ENCODE measurements around the gene MVK.
A peak's percentile ranks its signal among the peaks of the same experiment; 100 is the strongest.

Gene MVK

DNA sequence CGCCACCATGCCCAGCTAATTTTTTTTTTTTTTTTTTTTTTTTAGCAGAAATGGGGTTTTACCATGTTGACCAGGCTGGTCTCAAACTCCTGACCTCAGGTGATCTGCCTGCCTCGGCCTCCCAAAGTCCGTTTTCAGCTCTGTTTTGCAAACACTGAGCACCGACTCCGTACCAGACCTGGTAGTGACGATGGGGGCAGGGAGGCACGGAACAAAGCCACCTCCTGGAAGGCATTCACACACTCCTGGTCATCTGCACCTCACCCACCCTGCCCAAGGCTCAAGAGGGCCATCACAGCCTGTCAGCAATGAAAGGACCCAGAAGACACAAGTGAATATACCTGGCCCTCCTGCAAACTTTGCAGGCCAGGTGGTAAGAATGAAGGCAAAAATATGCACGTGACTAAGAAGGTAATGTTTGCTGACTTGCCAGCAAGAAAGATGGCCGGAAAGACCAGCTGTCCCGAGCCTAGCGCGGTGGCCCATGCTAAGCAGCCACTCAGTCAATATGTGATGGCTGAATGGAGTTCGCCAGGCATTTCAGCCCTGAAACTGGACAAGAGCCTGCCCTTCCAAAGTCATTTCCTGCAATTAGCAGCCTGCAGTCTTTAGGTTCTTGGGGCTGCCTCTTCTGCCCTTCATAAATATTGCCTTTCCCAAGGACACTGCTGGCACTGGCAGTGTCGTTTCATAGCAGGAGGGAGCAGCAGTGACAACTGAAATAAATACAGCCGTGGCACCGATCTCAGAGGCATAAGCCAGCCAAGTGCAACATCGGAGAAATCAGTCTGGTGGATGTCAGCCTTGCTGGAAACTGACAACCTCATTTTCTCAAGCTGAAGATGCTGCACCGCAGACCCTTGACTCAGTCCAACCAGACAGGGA is 17.9 kb upstream of the MVK start:
- DNase-seq (no peak), ATAC-seq (no peak)
- H3K4me1 Mint-ChIP-seq, result peaks cover 5% of the 10 kb centered on the region
- no peaks in the 10 kb centered on the region for H3K27me3 Mint-ChIP-seq
- no peak overlapping the region for H3K4me3 Mint-ChIP-seq
- H3K9me3 Mint-ChIP-seq, result no peaks in the 10 kb centered on the region
- no peak overlapping the region for H3K27ac Mint-ChIP-seq

DNA sequence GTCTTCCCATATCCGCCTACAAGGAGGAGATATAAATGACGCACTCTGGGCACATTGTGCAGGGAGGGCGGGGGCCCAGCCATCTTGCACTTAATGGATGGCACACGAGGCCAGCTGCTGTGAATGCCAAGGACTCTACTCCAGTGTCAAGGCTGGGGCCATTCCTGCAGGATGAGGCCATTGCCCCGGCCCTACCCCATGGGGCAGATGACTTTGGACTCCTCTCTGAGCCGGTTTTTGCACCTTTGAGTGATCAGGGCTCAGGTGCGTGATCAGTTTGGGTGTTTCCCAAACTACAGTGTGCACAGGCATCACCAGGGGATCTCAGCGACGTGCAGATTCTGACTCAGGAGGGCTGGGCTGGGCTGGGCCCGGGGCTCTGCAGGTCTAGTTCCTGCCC is 16.4 kb upstream of the MVK start:
- H3K4me1 Mint-ChIP-seq, result peaks cover 5% of the 10 kb centered on the region
- DNase-seq, result no peak
- H3K27me3 Mint-ChIP-seq, result no peaks in the 10 kb centered on the region
- H3K27ac Mint-ChIP-seq, result no peak overlapping the region
- no peak overlapping the region for H3K4me3 Mint-ChIP-seq
- peaks cover under 1 to 8% of the 10 kb centered on the region in 2 donors for H3K9me3 Mint-ChIP-seq
- ATAC-seq, result no peak

DNA sequence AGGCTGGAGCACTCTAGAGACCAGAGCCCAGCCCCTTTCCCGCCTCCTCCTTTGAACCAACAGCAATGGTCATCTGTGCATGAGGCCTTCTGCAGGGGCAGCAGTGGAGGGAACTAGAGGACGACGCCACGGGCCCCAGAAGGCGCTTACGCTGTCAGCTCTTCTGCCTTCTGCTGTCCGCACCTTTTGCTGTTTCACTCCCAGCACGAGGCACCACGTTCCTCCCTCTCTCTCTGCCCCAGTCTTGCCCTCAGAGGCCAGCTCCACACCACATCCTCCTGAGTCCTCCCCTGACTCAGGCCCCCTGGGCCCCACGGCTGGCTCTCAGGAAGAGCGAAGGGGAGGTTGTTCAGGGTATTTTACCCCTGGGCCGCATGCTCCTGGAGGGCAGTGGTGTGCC is 15.8 kb upstream of the MVK start:
- H3K4me1 Mint-ChIP-seq, result no peaks in the 10 kb centered on the region
- no peak for DNase-seq
- ATAC-seq, result no peak
- H3K9me3 Mint-ChIP-seq, result peaks cover 6 to 14% of the 10 kb centered on the region in 2 donors
- no peak overlapping the region for H3K27ac Mint-ChIP-seq
- no peaks in the 10 kb centered on the region for H3K27me3 Mint-ChIP-seq
- H3K4me3 Mint-ChIP-seq, result no peak overlapping the region

DNA sequence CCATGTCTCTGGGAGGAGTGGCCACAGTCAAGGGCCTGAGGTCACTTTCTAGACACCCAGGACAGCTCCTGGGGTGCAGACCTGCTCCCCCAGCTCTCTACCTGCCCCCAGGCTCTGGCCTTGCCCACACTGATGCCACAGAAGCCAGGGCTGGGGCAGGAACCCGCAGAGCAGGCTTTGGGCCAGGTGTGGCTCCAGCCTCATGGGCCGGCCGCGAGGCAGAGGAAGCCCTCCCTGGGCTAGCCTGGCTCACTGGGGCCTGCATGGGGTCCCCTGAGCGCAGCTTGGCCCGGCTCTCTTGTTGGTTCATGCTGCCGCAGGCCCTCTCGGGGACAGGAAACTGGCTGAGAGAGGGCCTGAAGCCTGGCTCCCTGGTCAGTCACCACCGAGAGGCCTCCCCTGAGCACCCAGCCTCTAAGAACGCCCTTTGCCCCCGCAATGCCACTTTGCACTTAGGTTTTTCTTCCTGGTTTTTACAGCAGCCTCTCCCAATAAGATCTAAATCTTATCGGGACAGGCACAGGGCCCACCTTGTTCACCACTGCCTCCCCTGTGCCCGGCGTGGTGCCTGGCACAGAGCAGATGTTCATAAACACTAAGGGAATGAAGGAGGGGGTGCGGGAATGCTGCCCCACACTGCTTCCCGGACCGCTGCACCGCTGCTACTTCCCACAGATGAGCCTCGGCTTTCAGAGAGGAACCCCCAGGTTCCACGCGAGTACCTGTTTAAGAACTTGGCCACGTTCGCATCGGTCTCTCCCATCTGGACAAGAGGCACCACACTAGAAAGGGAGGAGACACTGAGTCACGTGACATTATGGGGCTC is 15.0 kb upstream of the MVK start:
- no peaks in the 10 kb centered on the region for H3K4me1 Mint-ChIP-seq
- H3K9me3 Mint-ChIP-seq, result peaks cover 6 to 15% of the 10 kb centered on the region in 2 donors
- H3K27ac Mint-ChIP-seq, result peak overlapping the region in 1 of 2 donors; percentile 42
- ATAC-seq (no peak), DNase-seq (no peak)
- H3K27me3 Mint-ChIP-seq, result no peaks in the 10 kb centered on the region
- H3K4me3 Mint-ChIP-seq, result no peak overlapping the region

DNA sequence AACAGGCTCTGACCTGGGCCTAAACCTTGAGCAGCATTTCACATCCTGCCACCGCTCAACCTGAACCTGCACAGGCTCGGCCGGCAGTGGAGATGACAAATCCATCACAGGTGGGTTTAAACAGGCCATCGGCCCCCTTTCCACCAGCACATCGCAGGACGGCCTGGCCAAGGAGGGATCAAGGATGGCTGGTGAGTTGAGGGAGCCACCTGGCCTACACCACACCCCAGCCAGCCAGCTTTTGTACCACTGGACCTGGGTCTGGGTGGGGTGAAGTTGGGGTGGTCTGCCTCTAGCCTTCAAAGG is 14.4 kb upstream of the MVK start:
- H3K27ac Mint-ChIP-seq, result no peak overlapping the region
- no peaks in the 10 kb centered on the region for H3K4me1 Mint-ChIP-seq
- H3K9me3 Mint-ChIP-seq, result peaks cover 6 to 15% of the 10 kb centered on the region in 2 donors
- DNase-seq, result no peak
- no peak overlapping the region for H3K4me3 Mint-ChIP-seq
- H3K27me3 Mint-ChIP-seq, result no peaks in the 10 kb centered on the region
- no peak for ATAC-seq

DNA sequence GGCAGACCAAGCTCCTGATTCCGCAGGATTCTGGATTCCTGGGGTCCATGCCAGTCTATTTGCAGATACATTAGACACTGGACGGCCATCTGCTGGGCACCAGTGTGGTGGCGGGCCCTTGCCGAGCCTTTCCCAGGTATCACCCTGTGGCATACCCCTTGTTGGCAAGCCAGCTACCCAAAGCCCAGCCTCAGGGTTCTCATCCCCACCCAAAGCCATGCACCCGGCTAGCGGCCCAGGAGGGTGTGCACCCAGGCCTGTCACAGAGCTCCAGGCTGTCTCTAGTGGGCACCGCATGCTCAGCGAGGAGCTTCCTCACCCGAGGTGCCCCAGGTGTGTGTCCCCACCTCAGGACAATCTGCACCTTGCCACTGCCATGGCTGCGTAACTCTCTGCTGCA is 14.0 kb upstream of the MVK start:
- ATAC-seq (no peak), DNase-seq (no peak)
- no peak overlapping the region for H3K27ac Mint-ChIP-seq
- no peaks in the 10 kb centered on the region for H3K27me3 Mint-ChIP-seq
- no peaks in the 10 kb centered on the region for H3K4me1 Mint-ChIP-seq
- no peak overlapping the region for H3K4me3 Mint-ChIP-seq
- peaks cover 6 to 15% of the 10 kb centered on the region in 2 donors for H3K9me3 Mint-ChIP-seq

DNA sequence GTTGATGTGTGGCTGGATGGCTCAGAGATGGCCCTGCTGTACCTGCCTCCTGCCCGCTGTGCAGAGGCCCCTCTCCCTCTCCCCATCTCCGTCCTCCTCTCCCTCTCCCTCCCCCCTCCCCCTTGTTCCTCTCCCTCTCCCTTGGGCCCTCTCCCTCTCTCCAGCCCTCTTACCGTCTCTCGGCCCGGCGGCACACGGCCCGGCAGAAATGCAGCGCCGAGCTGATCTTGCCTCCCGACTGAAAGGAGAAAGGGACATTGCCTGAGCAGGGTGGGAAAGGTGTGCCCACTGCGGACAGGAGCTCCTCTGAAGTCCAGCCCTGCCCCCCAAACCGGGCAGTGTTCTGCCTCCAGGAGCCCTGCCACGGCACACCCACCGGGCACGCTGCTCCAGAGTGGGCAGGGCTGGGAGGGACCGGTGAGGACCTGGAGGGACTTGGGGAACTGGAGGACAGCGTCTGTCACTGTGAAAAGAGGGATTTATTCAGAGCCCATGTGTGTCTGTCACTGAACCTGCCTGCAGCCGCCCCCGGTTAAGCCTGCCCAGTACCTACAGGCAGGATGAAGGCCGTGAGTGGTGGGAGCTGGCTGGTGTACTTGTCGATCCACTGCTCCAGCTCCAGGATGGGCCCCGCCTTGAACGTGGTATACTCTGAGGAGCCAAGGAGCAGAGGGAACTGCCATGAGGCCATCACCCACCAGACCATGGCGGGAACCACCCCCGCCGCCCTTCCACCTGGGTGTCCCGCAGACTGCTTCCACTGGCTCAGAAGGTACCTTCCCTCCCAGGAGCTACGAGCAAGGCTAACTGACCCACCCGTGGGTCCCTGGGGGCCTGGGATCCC is 12.5 kb upstream of the MVK start:
- no peaks in the 10 kb centered on the region for H3K4me1 Mint-ChIP-seq

DNA sequence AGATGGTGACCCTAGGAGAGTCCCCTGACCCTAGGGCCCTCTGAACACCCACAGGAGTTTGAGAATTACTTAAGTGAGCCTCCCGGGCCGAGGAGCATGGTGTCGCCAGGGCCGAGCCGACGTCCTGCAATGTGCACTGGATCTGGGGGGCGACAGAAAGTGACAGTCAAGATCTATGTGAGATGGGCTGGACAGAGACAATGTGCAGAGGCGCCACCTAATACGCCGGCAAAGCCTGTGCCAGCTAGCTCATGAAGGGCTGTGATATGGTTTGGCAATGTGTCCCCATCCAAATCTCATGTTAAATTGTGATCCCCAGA is 11.9 kb upstream of the MVK start:
- ATAC-seq (no peak), DNase-seq (no peak)
- no peaks in the 10 kb centered on the region for H3K4me1 Mint-ChIP-seq
- peaks cover 6 to 15% of the 10 kb centered on the region in 2 donors for H3K9me3 Mint-ChIP-seq
- H3K4me3 Mint-ChIP-seq, result no peak overlapping the region
- no peak overlapping the region for H3K27ac Mint-ChIP-seq
- no peaks in the 10 kb centered on the region for H3K27me3 Mint-ChIP-seq

More for the DNA sequence above, 12.5 kb upstream of the MVK start:
- Mint-ChIP-seq H3K27ac (no peak overlapping the region), H3K27me3 (no peaks in the 10 kb centered on the region), H3K9me3 (peaks cover 6 to 15% of the 10 kb centered on the region in 2 donors), H3K4me3 (no peak overlapping the region)
- ATAC-seq (no peak), DNase-seq (no peak)

DNA sequence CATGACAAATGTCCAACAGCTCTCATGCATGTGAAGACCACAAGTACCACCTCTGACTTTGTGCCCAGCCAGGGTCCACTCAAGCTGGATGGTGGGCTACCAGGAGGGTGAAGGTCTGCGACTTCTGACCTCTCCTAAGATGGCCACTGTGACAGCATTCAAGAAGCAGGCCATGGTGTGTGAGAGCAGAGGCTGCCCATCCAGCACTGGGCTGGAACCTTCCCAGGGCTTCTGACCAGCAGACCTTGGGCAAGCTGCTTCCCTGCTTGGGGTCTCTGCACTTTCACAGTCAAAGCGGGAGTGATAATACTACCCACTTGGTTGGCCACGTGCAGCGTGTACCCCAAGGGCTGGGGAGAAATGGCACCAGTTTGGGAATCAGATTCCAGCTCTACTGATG is 10.7 kb upstream of the MVK start:
- H3K4me3 Mint-ChIP-seq, result no peak overlapping the region
- H3K27ac Mint-ChIP-seq, result no peak overlapping the region
- H3K4me1 Mint-ChIP-seq, result no peaks in the 10 kb centered on the region
- H3K27me3 Mint-ChIP-seq, result no peaks in the 10 kb centered on the region
- peaks cover 6 to 15% of the 10 kb centered on the region in 2 donors for H3K9me3 Mint-ChIP-seq
- ATAC-seq (no peak), DNase-seq (no peak)

DNA sequence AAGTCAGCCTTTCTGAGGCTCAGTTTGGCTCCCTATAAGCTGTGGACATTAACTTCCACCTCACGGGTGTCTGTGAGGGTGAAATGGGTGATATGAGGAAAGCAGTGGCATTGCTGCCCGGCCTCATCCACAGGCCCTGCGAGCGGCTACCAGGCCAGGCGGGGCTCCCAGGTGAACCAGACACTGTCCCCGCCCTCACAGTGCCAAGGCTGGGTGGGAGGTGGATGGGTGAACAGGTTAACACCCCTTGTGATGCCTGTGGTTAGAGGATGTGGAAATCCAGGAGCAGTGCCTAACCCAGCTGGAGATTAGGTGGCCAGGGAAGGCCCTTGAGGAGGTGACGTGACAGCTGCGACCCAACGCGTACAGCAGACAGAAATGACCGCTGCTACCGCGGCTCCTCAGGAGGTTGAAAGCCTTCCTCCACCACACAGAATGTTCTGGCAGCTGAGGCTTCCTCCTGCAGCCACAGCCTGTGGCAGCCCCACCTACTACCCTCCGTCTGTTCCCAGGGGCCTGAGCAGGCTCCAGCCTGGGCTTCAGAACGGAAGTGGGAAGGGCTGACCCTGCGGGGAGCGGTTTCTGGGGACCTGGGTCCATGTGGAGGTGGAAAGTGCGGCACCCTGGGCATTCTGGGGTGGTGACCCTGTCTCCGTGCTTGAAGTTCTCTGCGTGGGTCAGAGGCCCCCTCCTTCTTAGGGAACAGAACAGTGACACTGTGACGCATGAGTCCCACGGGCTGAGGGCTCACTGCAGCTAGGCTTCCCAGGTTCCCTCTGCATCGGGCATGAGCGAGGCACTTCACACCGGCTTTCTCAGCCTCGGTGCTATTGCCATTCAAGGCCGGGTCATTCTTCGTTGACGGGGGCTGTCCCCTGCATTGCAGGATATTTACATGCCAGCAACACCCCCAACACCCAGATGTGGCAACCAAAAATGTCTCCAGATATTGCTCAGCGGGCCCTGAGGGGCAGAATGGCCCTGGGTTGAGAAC is 10.0 kb upstream of the MVK start:
- Mint-ChIP-seq H3K4me1 (no peaks in the 10 kb centered on the region), H3K27me3 (no peaks in the 10 kb centered on the region), H3K27ac (no peak overlapping the region), H3K4me3 (no peak overlapping the region), H3K9me3 (peaks cover 6 to 15% of the 10 kb centered on the region in 2 donors)
- DNase-seq (no peak), ATAC-seq (no peak)

DNA sequence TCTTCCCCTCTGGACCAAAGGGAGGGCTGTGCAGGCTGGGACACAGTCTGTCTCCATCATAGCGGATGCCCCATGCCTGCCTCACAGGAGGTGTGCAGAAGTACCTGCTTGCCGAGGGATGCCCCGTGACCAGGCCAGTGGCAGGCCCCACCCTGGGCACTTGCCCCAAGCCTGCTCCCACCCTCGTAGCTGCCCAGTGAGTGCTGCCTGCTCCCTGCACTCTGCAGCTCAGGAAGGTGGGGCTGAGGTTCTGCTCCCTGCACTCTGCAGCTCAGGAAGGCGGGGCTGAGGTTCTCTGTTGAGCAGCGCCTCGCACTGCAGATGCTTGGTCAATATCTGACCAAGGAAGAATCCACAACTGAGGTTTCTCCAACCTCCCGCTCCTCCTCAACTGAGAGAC is 7.2 kb upstream of the MVK start:
- Mint-ChIP-seq H3K9me3 (peaks cover 6 to 14% of the 10 kb centered on the region in 2 donors), H3K4me3 (no peak overlapping the region), H3K4me1 (peaks cover 4% of the 10 kb centered on the region), H3K27me3 (no peaks in the 10 kb centered on the region), H3K27ac (peak overlapping the region in 1 of 2 donors; percentile 72)
- DNase-seq (no peak), ATAC-seq (no peak)

DNA sequence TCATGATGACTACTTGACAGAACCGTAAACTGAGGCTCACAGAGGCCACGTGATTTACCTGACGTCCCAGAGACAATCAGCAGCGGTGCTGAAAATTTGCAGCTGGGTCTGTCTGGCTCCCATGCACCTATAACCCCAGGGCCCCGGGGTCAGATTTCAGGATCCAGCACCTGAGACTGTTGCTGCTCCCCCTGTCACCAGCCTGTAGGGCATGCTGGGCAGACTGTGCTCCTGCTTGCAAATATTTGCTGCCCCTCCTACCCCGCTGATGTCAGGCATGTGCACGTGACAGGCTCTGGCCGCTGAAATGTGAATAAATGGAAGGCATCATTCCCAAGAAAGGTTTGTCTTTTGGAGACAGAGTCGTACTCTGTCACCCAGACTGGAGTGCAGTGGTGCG is 6.3 kb upstream of the MVK start:
- DNase-seq, result no peak
- Mint-ChIP-seq H3K27ac (no peak overlapping the region), H3K4me1 (peaks cover 11% of the 10 kb centered on the region), H3K9me3 (peaks cover 4 to 6% of the 10 kb centered on the region in 2 donors), H3K27me3 (no peaks in the 10 kb centered on the region), H3K4me3 (no peak overlapping the region)
- no peak for ATAC-seq

DNA sequence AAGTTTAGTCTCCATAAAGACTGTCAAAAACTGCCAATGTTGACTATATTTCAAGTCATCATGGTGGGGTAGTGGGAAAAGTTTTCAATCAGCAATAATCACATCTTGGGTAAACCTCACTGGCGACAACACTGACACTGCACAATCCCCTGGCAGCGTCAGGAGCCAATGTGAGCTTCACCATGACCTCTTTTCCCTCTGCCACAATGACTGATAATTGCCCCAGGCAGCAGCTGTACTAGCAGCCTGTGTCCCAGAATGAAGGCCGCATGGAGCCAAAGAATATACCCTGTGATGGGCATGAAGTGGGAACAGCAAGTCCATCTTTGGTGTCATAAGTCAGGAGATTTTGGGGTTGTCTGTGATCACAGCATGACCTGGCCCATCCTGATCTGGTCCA is 5.6 kb upstream of the MVK start:
- DNase-seq (no peak), ATAC-seq (no peak)
- no peak overlapping the region for H3K27ac Mint-ChIP-seq
- no peaks in the 10 kb centered on the region for H3K27me3 Mint-ChIP-seq
- H3K9me3 Mint-ChIP-seq, result no peaks in the 10 kb centered on the region
- no peak overlapping the region for H3K4me3 Mint-ChIP-seq
- peaks cover 18% of the 10 kb centered on the region for H3K4me1 Mint-ChIP-seq

DNA sequence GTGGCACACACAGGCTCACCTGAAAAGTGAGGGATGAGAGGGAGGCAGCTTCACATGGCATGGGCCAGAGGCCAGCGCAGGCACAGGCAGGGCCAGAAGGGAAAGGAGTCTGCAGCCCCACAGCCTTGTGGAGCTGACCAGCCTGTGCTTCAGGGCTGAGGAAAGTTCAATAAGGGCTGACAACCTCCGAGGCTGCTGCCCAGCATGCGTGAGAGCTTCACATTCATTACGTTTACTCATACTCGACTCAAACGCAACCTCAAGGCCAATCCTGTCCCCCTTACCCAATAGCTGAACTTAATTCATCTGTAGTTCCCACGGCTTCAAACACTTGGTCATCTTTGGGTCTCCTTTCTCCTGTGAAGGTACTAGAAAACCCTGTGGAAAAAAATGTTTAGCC is 5.1 kb upstream of the MVK start:
- H3K27ac Mint-ChIP-seq, result no peak overlapping the region
- ATAC-seq (no peak), DNase-seq (no peak)
- H3K4me3 Mint-ChIP-seq, result no peak overlapping the region
- H3K4me1 Mint-ChIP-seq, result peaks cover 22% of the 10 kb centered on the region
- H3K27me3 Mint-ChIP-seq, result no peaks in the 10 kb centered on the region
- H3K9me3 Mint-ChIP-seq, result no peaks in the 10 kb centered on the region

Measured in stimulated activated naive CD8-positive, alpha-beta T cell treated with anti-CD3 and anti-CD28 coated beads, Interleukin-15, amount 100 ng/mL, for 72 hours (primary cell).